Esophagus squamous epithelium (tissue), 5 donors: ENCODE measurements around the gene HES4. TPM values are rescaled to one million over a fixed set of nuclear protein-coding genes. Genes with fewer than 3 reads are reported as not detected.

Source experiments
- DNase-seq: peaks from one replicate; lab custom pipeline; 2025; lab: John Stamatoyannopoulos, UW
- H3K27ac ChIP-seq, 4 donors: fragments of 200-600 bp; sonication (generic); one replicate each; pipeline ENCODE4 v1.5.1; 2016 to 2019; ENCODE audit warnings: mild to moderate bottlenecking in 1 of 4
- H3K27me3 ChIP-seq, 4 donors: fragments of 200-600 bp; sonication (generic); 1 replicate in 3 of 4; 2 replicates in 1 of 4; pipeline versions ENCODE4 v1.5.1 to v1.6.0; 2017 to 2021; ENCODE audit warnings: antibody characterized with exemption in 1 of 4
- H3K36me3 ChIP-seq, 3 donors: fragments of 200-600 bp; sonication (generic); one replicate each; pipeline ENCODE4 v1.5.1; 2016 to 2019
- H3K4me1 ChIP-seq, 3 donors: fragments of 200-600 bp; sonication (generic); one replicate each; pipeline ENCODE4 v1.5.1; 2017 to 2019
- H3K4me3 ChIP-seq, 4 donors: fragments of 200-600 bp; sonication (generic); 1 replicate in 3 of 4; 2 replicates in 1 of 4; pipeline ENCODE4 v1.5.1; 2016 to 2019; ENCODE audit warnings: mild to moderate bottlenecking in 2 of 4, moderate library complexity in 1 of 4
- H3K9me3 ChIP-seq, 3 donors: fragments of 200-600 bp; sonication (generic); one replicate each; pipeline ENCODE4 v1.5.1; 2016 to 2019
- CTCF ChIP-seq, 6 experiments: fragments of 450-650 bp in 4 of 6; fragments of 200-600 bp in 2 of 6; sonication (generic) in 2 of 6; IDR thresholded peaks; one replicate each; pipeline ENCODE4 v1.5.1; 2016 to 2019; ENCODE audit warnings: antibody characterized with exemption in 6 of 6, mild to moderate bottlenecking in 4 of 6, moderate library complexity in 4 of 6
- POLR2A ChIP-seq, 4 donors: fragments of 450-650 bp; IDR thresholded peaks; one replicate each; pipeline ENCODE4 v1.6.1; 2017; ENCODE audit warnings: antibody characterized with exemption in 4 of 4, mild to moderate bottlenecking in 4 of 4, moderate library complexity in 3 of 4
- WGBS, 2 donors: methylation state at CpG; one replicate each; pipeline ENCODE4 v1.1.5; 2018; 5-methylcytosine and 5-hydroxymethylcytosine counted together
- intact Hi-C: fragments of 100-400 bp; cut with DNase I; formaldehyde crosslinking; loops from one replicate; pipeline ENCODE4 v1.15.0; 2022
- total RNA-seq, 4 donors: library from RNA; depleted of rRNA; stranded (reverse); fragments of >200 nt; gene quantifications; one replicate each; pipeline ENCODE4 v1.1.0, GENCODE V29; 2016
- donor health status: DM: yes; HTN: yes; CAD: no.

Gene HES4
- total RNA-seq, 4 donors from 2014 or later = 15.1 to 16.2 (median 15.3) TPM

- intact Hi-C loops = no loop called here
- Histone ChIP-seq H3K9me3 (no peaks in the 10 kb centered on the region), H3K4me1 (peaks cover 20 to 48% (median 21%) of the 10 kb centered on the region in 3 donors), H3K4me3 (no peak overlapping the region), H3K36me3 (peaks cover 0 to 36% (median 0%) of the 10 kb centered on the region in 3 donors), H3K27ac (peak overlapping the region in 3 of 4 donors; percentile 73 to 87 (median 74)), H3K27me3 (peaks cover 0 to 81% (median 5%) of the 10 kb centered on the region in 4 donors)
- no peak for DNase-seq
- TF ChIP-seq CTCF (IDR thresholded peaks at IDR 0.05) (no peak), POLR2A (IDR thresholded peaks at IDR 0.05) (no peak)
- 65 to 71% methylated on average over 10 to 16 of the region's 17 CpGs for WGBS, 2 donors
Measured at GRCh38 chr1:974687-975328, 25.1 kb downstream of the HES4 start.

- Histone ChIP-seq H3K36me3 (peaks cover 0 to 36% (median 0%) of the 10 kb centered on the region in 3 donors), H3K9me3 (no peaks in the 10 kb centered on the region), H3K4me1 (peaks cover 20 to 50% (median 21%) of the 10 kb centered on the region in 3 donors), H3K27ac (no peak overlapping the region), H3K4me3 (no peak overlapping the region), H3K27me3 (peaks cover 0 to 80% (median 5%) of the 10 kb centered on the region in 4 donors)
- TF ChIP-seq POLR2A (IDR thresholded peaks at IDR 0.05) (no peak), CTCF (IDR thresholded peaks at IDR 0.05) (no peak)
- no peak for DNase-seq
- WGBS, 2 donors = 75 to 91% methylated on average over 6 of the region's 11 CpGs
- intact Hi-C loops = no loop called here
Measured at GRCh38 chr1:974293-974640, 25.6 kb downstream of the HES4 start.

GRCh38 chr1:973459-974292, 26.2 kb downstream of the HES4 start:
- Histone ChIP-seq H3K27me3 (peaks cover 0 to 76% (median 5%) of the 10 kb centered on the region in 4 donors), H3K4me1 (peaks cover 20 to 56% (median 21%) of the 10 kb centered on the region in 3 donors), H3K36me3 (peaks cover 0 to 36% (median 0%) of the 10 kb centered on the region in 3 donors), H3K27ac (no peak overlapping the region), H3K9me3 (no peaks in the 10 kb centered on the region), H3K4me3 (no peak overlapping the region)
- TF ChIP-seq POLR2A (IDR thresholded peaks at IDR 0.05) = no peak
- TF ChIP-seq CTCF (IDR thresholded peaks at IDR 0.05) = no peak
- 74 to 86% methylated on average over 2 to 8 of the region's 28 CpGs for WGBS, 2 donors
- DNase-seq = no peak
- intact Hi-C loops = no loop called here

- H3K4me3 ChIP-seq = no peak overlapping the region
- 84 to 90% methylated on average over 10 to 13 of the region's 28 CpGs for WGBS, 2 donors
- H3K27me3 ChIP-seq = peaks cover 0 to 76% (median 5%) of the 10 kb centered on the region in 4 donors
- peaks cover 22 to 64% (median 28%) of the 10 kb centered on the region in 3 donors for H3K4me1 ChIP-seq
- H3K36me3 ChIP-seq = peaks cover 0 to 36% (median 0%) of the 10 kb centered on the region in 3 donors
- DNase-seq = no peak
- no peak overlapping the region for H3K27ac ChIP-seq
- TF ChIP-seq CTCF (IDR thresholded peaks at IDR 0.05) (no peak), POLR2A (IDR thresholded peaks at IDR 0.05) (no peak)
- no peaks in the 10 kb centered on the region for H3K9me3 ChIP-seq
- intact Hi-C loops = no loop called here
Measured at GRCh38 chr1:972726-973458, 27.0 kb downstream of the HES4 start.
